Measurements from ENCODE around the gene IL15.
A peak's percentile ranks its signal among the peaks of the same experiment; 100 is the strongest.

IL15 gene

GRCh38 chr4:141703497-141703896 lies 67.1 kb downstream of the IL15 start:
- no peaks in the 10 kb centered on the region for H3K9me2 ChIP-seq (replicated peaks; ENCODE audit: control insufficient read depth, low read length)
- H3K36me3 ChIP-seq (ENCODE audit: control insufficient read depth, low read length) = no peaks in the 10 kb centered on the region
- peaks cover 23% of the 10 kb centered on the region for H3K4me1 ChIP-seq (ENCODE audit: control insufficient read depth, low read length)
- H3K4me3 ChIP-seq (ENCODE audit: low read length) = no peak overlapping the region
- no peaks in the 10 kb centered on the region for H4K20me1 ChIP-seq (ENCODE audit: control insufficient read depth, insufficient read depth, low read depth, low read length)
- no peak overlapping the region for H3K27ac ChIP-seq (ENCODE audit: low read depth, low read length)
- no peaks in the 10 kb centered on the region for H3K27me3 ChIP-seq (ENCODE audit: control insufficient read depth, low read length)
- H3K4me2 ChIP-seq (ENCODE audit: low read length) = no peak overlapping the region
- no peak for TF ChIP-seq CTCF (IDR thresholded peaks at IDR 0.05; ENCODE audit: low read depth, low read length, poor library complexity, severe bottlenecking)
- TF ChIP-seq EZH2phosphoT487 (IDR thresholded peaks at IDR 0.05; ENCODE audit: borderline replicate concordance, low read length) = no peak
- no peaks in the 10 kb centered on the region for H3F3A ChIP-seq (ENCODE audit: control insufficient read depth, insufficient read depth)
- no peaks in the 10 kb centered on the region for H3K79me2 ChIP-seq (ENCODE audit: control insufficient read depth, low read length)
- H3K9me3 ChIP-seq (ENCODE audit: control insufficient read depth, insufficient read depth, low read length) = no peaks in the 10 kb centered on the region; the same call in 1 of the 2 replicates

- Histone ChIP-seq H3K27me3 (ENCODE audit: control insufficient read depth, low read length) (no peaks in the 10 kb centered on the region), H3K79me2 (ENCODE audit: control insufficient read depth, low read length) (no peaks in the 10 kb centered on the region), H3K9me3 (ENCODE audit: control insufficient read depth, insufficient read depth, low read length) (no peaks in the 10 kb centered on the region; the same call in 1 of the 2 replicates), H3K4me3 (ENCODE audit: low read length) (no peak overlapping the region), H3F3A (ENCODE audit: control insufficient read depth, insufficient read depth) (no peaks in the 10 kb centered on the region), H3K27ac (ENCODE audit: low read depth, low read length) (peak overlapping the region; percentile 22; the same call in 1 of the 2 replicates), H3K4me2 (ENCODE audit: low read length) (peak overlapping the region; percentile 13; the same call in 1 of the 2 replicates), H3K36me3 (ENCODE audit: control insufficient read depth, low read length) (no peaks in the 10 kb centered on the region), H3K4me1 (ENCODE audit: control insufficient read depth, low read length) (peaks cover 23% of the 10 kb centered on the region), H4K20me1 (ENCODE audit: control insufficient read depth, insufficient read depth, low read depth, low read length) (no peaks in the 10 kb centered on the region), H3K9me2 (replicated peaks; ENCODE audit: control insufficient read depth, low read length) (no peaks in the 10 kb centered on the region)
- TF ChIP-seq CTCF (IDR thresholded peaks at IDR 0.05; ENCODE audit: low read depth, low read length, poor library complexity, severe bottlenecking) (no peak), EZH2phosphoT487 (IDR thresholded peaks at IDR 0.05; ENCODE audit: borderline replicate concordance, low read length) (no peak)
Measured at GRCh38 chr4:141705048-141705746, 68.8 kb downstream of the IL15 start.

GRCh38 chr4:141705747-141706377 lies 69.5 kb downstream of the IL15 start:
- no peak overlapping the region for H3K4me3 ChIP-seq (ENCODE audit: low read length)
- H3K27ac ChIP-seq (ENCODE audit: low read depth, low read length) = peak overlapping the region; percentile 22
- no peaks in the 10 kb centered on the region for H3F3A ChIP-seq (ENCODE audit: control insufficient read depth, insufficient read depth)
- H3K4me1 ChIP-seq (ENCODE audit: control insufficient read depth, low read length) = peaks cover 23% of the 10 kb centered on the region
- H3K9me3 ChIP-seq (ENCODE audit: control insufficient read depth, insufficient read depth, low read length) = no peaks in the 10 kb centered on the region; the same call in 1 of the 2 replicates
- TF ChIP-seq EZH2phosphoT487 (IDR thresholded peaks at IDR 0.05; ENCODE audit: borderline replicate concordance, low read length) (no peak), CTCF (IDR thresholded peaks at IDR 0.05; ENCODE audit: low read depth, low read length, poor library complexity, severe bottlenecking) (no peak)
- H4K20me1 ChIP-seq (ENCODE audit: control insufficient read depth, insufficient read depth, low read depth, low read length) = no peaks in the 10 kb centered on the region
- H3K9me2 ChIP-seq (replicated peaks; ENCODE audit: control insufficient read depth, low read length) = no peaks in the 10 kb centered on the region
- no peaks in the 10 kb centered on the region for H3K27me3 ChIP-seq (ENCODE audit: control insufficient read depth, low read length)
- H3K4me2 ChIP-seq (ENCODE audit: low read length) = peak overlapping the region; percentile 25; the same call in 1 of the 2 replicates
- H3K79me2 ChIP-seq (ENCODE audit: control insufficient read depth, low read length) = no peaks in the 10 kb centered on the region
- no peaks in the 10 kb centered on the region for H3K36me3 ChIP-seq (ENCODE audit: control insufficient read depth, low read length)

Data from DOHH2 (cell line).